HG03064 (cell line): ENCODE measurements around the gene SCN4B.
A peak's percentile ranks its signal among the peaks of the same experiment; 100 is the strongest.

Experiments
- ATAC-seq: cut with Tn5 transposase; IDR thresholded peaks from one replicate; pipeline ENCODE4 v1.9.1; 2021; ENCODE audit warnings: low read depth; ENCODE audit not compliant: unreplicated experiment

SCN4B gene

GRCh38 chr11:118154641-118155040 is 2.0 kb upstream of the SCN4B start:
- ATAC-seq = no peak

- ATAC-seq = no peak
Observed at GRCh38 chr11:118153976-118154375, 1.4 kb upstream of the SCN4B start.

- no peak for ATAC-seq
Observed at GRCh38 chr11:118153516-118153915, 893 bp upstream of the SCN4B start.

- ATAC-seq = no peak
Observed at GRCh38 chr11:118152020-118152551, 537 bp downstream of the SCN4B start.

GRCh38 chr11:118151431-118151830 is 1.2 kb downstream of the SCN4B start:
- ATAC-seq = no peak

- no peak for ATAC-seq
Observed at GRCh38 chr11:118149493-118149892, 3.1 kb downstream of the SCN4B start.

- ATAC-seq = no peak
Observed at GRCh38 chr11:118148856-118149255, 3.8 kb downstream of the SCN4B start.

GRCh38 chr11:118148240-118148639 is 4.4 kb downstream of the SCN4B start:
- ATAC-seq = no peak

GRCh38 chr11:118147502-118147901 is 5.1 kb downstream of the SCN4B start:
- ATAC-seq = no peak

GRCh38 chr11:118146554-118146953 is 6.1 kb downstream of the SCN4B start:
- no peak for ATAC-seq

GRCh38 chr11:118145285-118146227 is 7.1 kb downstream of the SCN4B start:
- ATAC-seq = peak; percentile 54

- ATAC-seq = no peak
Observed at GRCh38 chr11:118144301-118145268, 8.0 kb downstream of the SCN4B start.

GRCh38 chr11:118143661-118144185 is 8.9 kb downstream of the SCN4B start:
- ATAC-seq = no peak

- no peak for ATAC-seq
Observed at GRCh38 chr11:118142809-118143208, 9.8 kb downstream of the SCN4B start.

GRCh38 chr11:118142081-118142480 is 10.5 kb downstream of the SCN4B start:
- no peak for ATAC-seq

GRCh38 chr11:118139578-118139977 is 13.0 kb downstream of the SCN4B start:
- no peak for ATAC-seq

GRCh38 chr11:118138839-118139420 is 13.7 kb downstream of the SCN4B start:
- ATAC-seq = no peak

- no peak for ATAC-seq
Observed at GRCh38 chr11:118136801-118137200, 15.8 kb downstream of the SCN4B start.

GRCh38 chr11:118136341-118136740 is 16.3 kb downstream of the SCN4B start:
- no peak for ATAC-seq

GRCh38 chr11:118135796-118136165 is 16.8 kb downstream of the SCN4B start:
- no peak for ATAC-seq
